RWPE1 (cell line): ENCODE data around the gene NLRP3.

ENCODE experiments used
- CTCF ChIA-PET: fragments of 350-600 bp; sonication (Branson Sonifier 250); formaldehyde crosslinking; extraction: SDS; loops from one replicate; lab custom pipeline; 2021; lab: Yijun Ruan, JAX
- POLR2A ChIA-PET: fragments of 400-600 bp; formaldehyde crosslinking; extraction: SDS; loops from one replicate; lab custom pipeline; 2020; ENCODE audit warnings: antibody characterized with exemption; ENCODE audit not compliant: low non-redundant PET; lab: Yijun Ruan, JAX
- DNase-seq: peaks from one replicate; pipeline ENCODE4 v3.0.0; 2012; ENCODE audit warnings: low spot score
- H3K27ac ChIP-seq: fragments of 450-650 bp; 2 replicates; pipeline ENCODE4 v1.5.1; 2017
- TF ChIP-seq, protein P1 (sequence below): fragments of 450-650 bp; conservative IDR thresholded peaks from 2 replicates; pipeline ENCODE4 v1.5.1; 2017; ENCODE audit warnings: low read depth, mild to moderate bottlenecking

The NLRP3 gene

GRCh38 chr1:247493106-247493505 is 77.1 kb downstream of the NLRP3 start:
- no peak for DNase-seq
- CTCF ChIA-PET, result interaction anchor here (1.0 kb wide), 1 partner anchor 120 kb away, joined by 3 read pairs; no protein-coding TSS in a partner anchor

DNA sequence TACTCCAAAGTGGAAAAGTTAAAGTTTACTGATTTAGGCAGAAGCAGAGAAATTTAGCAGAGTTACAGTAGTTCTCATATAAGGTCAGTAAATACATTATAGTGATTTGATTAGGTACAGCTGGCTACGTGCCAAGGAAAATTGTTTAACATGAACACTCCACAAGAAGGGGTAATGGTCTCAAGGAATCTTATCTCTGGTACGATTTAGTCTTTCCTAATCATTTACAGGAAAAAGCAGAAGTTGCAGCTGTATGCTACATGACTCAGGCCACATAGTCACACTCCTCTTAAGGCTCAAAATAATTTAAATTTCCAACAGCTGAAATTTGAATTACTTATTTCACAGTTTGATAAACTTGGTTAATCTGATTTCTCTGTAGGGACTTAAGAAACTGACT is 78.8 kb downstream of the NLRP3 start:
- CTCF ChIA-PET, result interaction anchor here (0.6 to 1.2 kb wide), 2 partner anchors 121 to 122 kb away, joined by 3 to 5 read pairs; no protein-coding TSS in a partner anchor
- POLR2A ChIA-PET, result no interaction called here
- H3K27ac ChIP-seq, result no peak overlapping the region
- TF ChIP-seq, protein P1, sequence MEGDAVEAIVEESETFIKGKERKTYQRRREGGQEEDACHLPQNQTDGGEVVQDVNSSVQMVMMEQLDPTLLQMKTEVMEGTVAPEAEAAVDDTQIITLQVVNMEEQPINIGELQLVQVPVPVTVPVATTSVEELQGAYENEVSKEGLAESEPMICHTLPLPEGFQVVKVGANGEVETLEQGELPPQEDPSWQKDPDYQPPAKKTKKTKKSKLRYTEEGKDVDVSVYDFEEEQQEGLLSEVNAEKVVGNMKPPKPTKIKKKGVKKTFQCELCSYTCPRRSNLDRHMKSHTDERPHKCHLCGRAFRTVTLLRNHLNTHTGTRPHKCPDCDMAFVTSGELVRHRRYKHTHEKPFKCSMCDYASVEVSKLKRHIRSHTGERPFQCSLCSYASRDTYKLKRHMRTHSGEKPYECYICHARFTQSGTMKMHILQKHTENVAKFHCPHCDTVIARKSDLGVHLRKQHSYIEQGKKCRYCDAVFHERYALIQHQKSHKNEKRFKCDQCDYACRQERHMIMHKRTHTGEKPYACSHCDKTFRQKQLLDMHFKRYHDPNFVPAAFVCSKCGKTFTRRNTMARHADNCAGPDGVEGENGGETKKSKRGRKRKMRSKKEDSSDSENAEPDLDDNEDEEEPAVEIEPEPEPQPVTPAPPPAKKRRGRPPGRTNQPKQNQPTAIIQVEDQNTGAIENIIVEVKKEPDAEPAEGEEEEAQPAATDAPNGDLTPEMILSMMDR, result no peak
- no peak for DNase-seq

More at GRCh38 chr1:247493106-247493505, 77.1 kb downstream of the NLRP3 start:
- POLR2A ChIA-PET, result no interaction called here
- no peak overlapping the region for H3K27ac ChIP-seq
- TF ChIP-seq, protein P1, result no peak

DNA sequence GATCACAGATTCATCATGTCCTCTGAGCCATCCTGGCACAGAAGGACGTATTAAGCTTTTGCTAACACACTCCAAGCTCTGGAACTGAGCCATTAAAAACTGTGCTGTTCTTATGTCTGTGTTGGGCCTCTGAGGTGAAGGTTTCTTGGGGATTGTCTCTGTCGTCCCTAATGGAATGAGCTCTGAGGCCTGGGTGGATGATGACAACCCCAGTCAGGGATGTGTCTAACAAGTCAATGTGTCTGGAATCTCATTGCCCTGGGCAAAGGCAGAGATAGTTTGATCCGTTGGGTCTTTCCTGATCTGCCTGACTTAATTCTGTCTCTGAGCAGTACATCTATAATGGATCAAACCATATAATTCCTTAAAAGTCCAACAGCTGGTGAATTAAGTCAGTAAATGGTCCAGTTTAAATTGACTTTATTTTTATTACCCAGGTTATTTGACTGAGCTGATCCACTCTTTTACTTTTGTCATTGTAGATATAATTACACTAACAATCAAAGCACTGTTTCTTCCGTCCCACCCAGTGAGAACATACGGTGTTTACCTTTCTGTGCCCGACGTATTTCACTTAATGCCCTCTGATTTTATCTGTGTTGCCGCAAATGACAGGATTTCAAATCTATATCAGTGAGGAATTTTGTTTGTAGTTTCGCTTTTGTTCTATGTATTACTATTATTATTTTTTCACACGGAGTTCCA is 80.8 kb downstream of the NLRP3 start:
- TF ChIP-seq, protein P1, result no peak
- ChIA-PET POLR2A (no interaction called here), CTCF (interaction anchor here (0.6 kb wide), 1 partner anchor 147 kb away, joined by 4 read pairs; no protein-coding TSS in a partner anchor)
- DNase-seq, result no peak
- no peak overlapping the region for H3K27ac ChIP-seq
